ENCODE results near the gene PSMD2. TPM values are rescaled to one million over a fixed set of nuclear protein-coding genes. Genes with fewer than 3 reads are reported as not detected.
A peak's percentile ranks its signal among the peaks of the same experiment; 100 is the strongest.

The PSMD2 gene
- polyA plus RNA-seq, 3 donors, result 138 to 186 (median 167) TPM

GRCh38 chr3:184315543-184315867 lies 16.5 kb downstream of the PSMD2 start:
- Histone ChIP-seq H3K9me3 (replicated peaks in 1 of 2; ENCODE audit: control insufficient read depth in 1 of 2, insufficient read depth in 1 of 2, low read length in 2 of 2) (no peaks in the 10 kb centered on the region), H3K4me3 (replicated peaks in 1 of 3; ENCODE audit: low read depth in 2 of 3, low read length in 3 of 3) (peak overlapping the region; percentile 91 to 94 (median 93)), H3K4me1 (ENCODE audit: control insufficient read depth in 1 of 2, insufficient read depth in 2 of 2, low read length in 2 of 2) (peaks cover 59 to 64% of the 10 kb centered on the region in 2 donors), H3K79me2 (ENCODE audit: insufficient read depth, low read length) (peaks cover 58% of the 10 kb centered on the region), H3K4me2 (replicated peaks; ENCODE audit: extremely low read depth, low read length, poor library complexity, severe bottlenecking) (peak overlapping the region; percentile 98), H3K27ac (ENCODE audit: low read depth in 1 of 2, low read length in 2 of 2) (peak overlapping the region; percentile 91 to 94), H3K27me3 (ENCODE audit: control insufficient read depth in 2 of 2, insufficient read depth in 2 of 2, low read length in 2 of 2) (no peaks in the 10 kb centered on the region), H4K20me1 (ENCODE audit: insufficient read depth, low read length) (peaks cover 26% of the 10 kb centered on the region), H2AFZ (ENCODE audit: insufficient read depth, low read depth, low read length, poor library complexity, severe bottlenecking) (peak overlapping the region; percentile 15), H3K9ac (ENCODE audit: insufficient read depth, low read length, poor library complexity, severe bottlenecking) (peak overlapping the region; percentile 93), H3K36me3 (replicated peaks in 1 of 2; ENCODE audit: control insufficient read depth in 1 of 2, insufficient read depth in 2 of 2, low read length in 2 of 2) (peaks cover 11 to 23% of the 10 kb centered on the region in 2 donors)
- 5% methylated on average over 4 of the region's 6 CpGs for WGBS (ENCODE audit: insufficient coverage)
- Mint-ChIP-seq H3K36me3 (peaks cover 22% of the 10 kb centered on the region in 2 donors), H3K27ac (peak overlapping the region; percentile 82 to 97 (median 93)), H3K27me3 (ENCODE audit: low read depth in 3 of 3) (peaks cover 0 to 5% (median 0%) of the 10 kb centered on the region in 3 donors), H3K9me3 (no peaks in the 10 kb centered on the region), H3K4me1 (peaks cover 42% of the 10 kb centered on the region), H3K4me3 (peak overlapping the region; percentile 89 to 93)
- TF ChIP-seq CTCF (IDR thresholded peaks at IDR 0.05), result no peak
- peak in 2 of 3 donors; percentile 24 to 33 for DNase-seq
- intact Hi-C loops (cut with micrococcal nuclease), result loop anchor here in 1 of 2 donors (2.0 kb wide), 1 partner anchor 17 kb away; the partner anchor contains the start of gene PSMD2

DNA sequence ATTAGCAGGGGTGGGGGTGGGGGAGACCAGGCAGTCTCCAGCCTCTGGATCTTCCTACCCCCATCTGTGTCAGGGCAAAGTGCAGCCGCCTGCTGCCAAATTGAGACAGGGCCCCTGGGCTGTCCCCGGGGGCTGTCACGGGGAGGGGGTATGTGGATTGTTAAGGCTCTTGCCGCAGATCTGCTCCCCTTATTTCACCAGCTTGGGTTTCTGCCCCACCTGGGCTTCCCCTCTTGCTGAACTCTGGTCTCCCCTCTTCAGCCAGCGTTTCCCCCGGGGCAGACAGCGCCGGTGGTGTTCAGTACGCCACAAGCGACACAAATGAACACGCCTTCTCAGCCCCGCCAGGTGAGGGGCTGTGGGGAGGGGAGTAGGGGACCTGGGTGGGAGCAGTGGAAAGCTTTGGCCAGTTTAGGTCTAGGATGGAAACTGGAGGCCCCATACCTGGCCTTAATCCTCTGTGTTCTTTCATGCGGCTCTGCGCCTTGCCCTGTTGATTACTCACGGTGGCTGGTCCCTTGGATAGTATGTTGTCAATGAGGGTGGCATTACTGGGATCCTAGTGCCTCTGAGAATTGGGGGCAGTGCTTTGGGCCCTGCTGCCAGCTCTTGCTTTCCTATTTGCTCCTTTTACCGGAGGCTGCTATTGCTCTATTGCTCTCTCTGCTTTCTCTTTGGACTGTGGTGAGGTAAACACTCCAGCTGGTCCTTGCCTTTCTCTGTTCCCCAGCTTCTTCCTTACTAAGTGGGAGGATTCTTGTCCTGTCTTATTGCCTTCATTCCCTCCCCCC lies 17.0 kb downstream of the PSMD2 start:
- Histone ChIP-seq H3K4me3 (replicated peaks in 1 of 3; ENCODE audit: low read depth in 2 of 3, low read length in 3 of 3) (peak overlapping the region; percentile 91 to 94 (median 93)), H2AFZ (ENCODE audit: insufficient read depth, low read depth, low read length, poor library complexity, severe bottlenecking) (no peak overlapping the region), H3K9ac (ENCODE audit: insufficient read depth, low read length, poor library complexity, severe bottlenecking) (peak overlapping the region; percentile 93), H3K79me2 (ENCODE audit: insufficient read depth, low read length) (peaks cover 63% of the 10 kb centered on the region), H3K4me1 (ENCODE audit: control insufficient read depth in 1 of 2, insufficient read depth in 2 of 2, low read length in 2 of 2) (peaks cover 64 to 70% of the 10 kb centered on the region in 2 donors), H3K27ac (ENCODE audit: low read depth in 1 of 2, low read length in 2 of 2) (peak overlapping the region; percentile 91 to 94), H3K9me3 (replicated peaks in 1 of 2; ENCODE audit: control insufficient read depth in 1 of 2, insufficient read depth in 1 of 2, low read length in 2 of 2) (no peaks in the 10 kb centered on the region), H3K4me2 (replicated peaks; ENCODE audit: extremely low read depth, low read length, poor library complexity, severe bottlenecking) (peak overlapping the region; percentile 98), H3K36me3 (replicated peaks in 1 of 2; ENCODE audit: control insufficient read depth in 1 of 2, insufficient read depth in 2 of 2, low read length in 2 of 2) (peaks cover 16 to 29% of the 10 kb centered on the region in 2 donors), H4K20me1 (ENCODE audit: insufficient read depth, low read length) (peaks cover 32% of the 10 kb centered on the region), H3K27me3 (ENCODE audit: control insufficient read depth in 2 of 2, insufficient read depth in 2 of 2, low read length in 2 of 2) (no peaks in the 10 kb centered on the region)
- no peak for TF ChIP-seq CTCF (IDR thresholded peaks at IDR 0.05)
- 92% methylated on average over 3 of the region's 16 CpGs for WGBS (ENCODE audit: insufficient coverage)
- Mint-ChIP-seq H3K4me1 (peaks cover 47% of the 10 kb centered on the region), H3K36me3 (peaks cover 27% of the 10 kb centered on the region in 2 donors), H3K27ac (peak overlapping the region; percentile 82 to 97 (median 93)), H3K4me3 (peak overlapping the region; percentile 89 to 93), H3K9me3 (no peaks in the 10 kb centered on the region), H3K27me3 (ENCODE audit: low read depth in 3 of 3) (peaks cover 0 to 5% (median 0%) of the 10 kb centered on the region in 3 donors)
- no peak for DNase-seq
- intact Hi-C loops (cut with micrococcal nuclease), result loop anchor here in 1 of 2 donors (2.0 kb wide), 1 partner anchor 17 kb away; the partner anchor contains the start of gene PSMD2
